GM21825 (cell line): ENCODE measurements around the gene SDC4.
A peak's percentile ranks its signal among the peaks of the same experiment; 100 is the strongest.
"Not testable (repeated sequence)": the region's sequence is repeated elsewhere in the genome, so short reads cannot be mapped to it uniquely, and the experiment has no call there.

ENCODE experiments used
- ATAC-seq: cut with Tn5 transposase; IDR thresholded peaks from one replicate; pipeline ENCODE4 v1.9.1; 2021; ENCODE audit warnings: mild to moderate bottlenecking, moderate library complexity; ENCODE audit not compliant: unreplicated experiment

The SDC4 gene

GRCh38 chr20:45365444-45365970 lies 17.3 kb upstream of the SDC4 start:
- no peak for ATAC-seq

- no peak for ATAC-seq
Measured at GRCh38 chr20:45363611-45364492, 15.6 kb upstream of the SDC4 start.

- ATAC-seq: peak; percentile 67
Measured at GRCh38 chr20:45362804-45363610, 14.8 kb upstream of the SDC4 start, which contains the start of gene SYS1. SYS1 (plus strand) TSS chr20:45363156; CDS start chr20:45363532, 376 bp downstream.

GRCh38 chr20:45361793-45362192 lies 13.6 kb upstream of the SDC4 start:
- no peak for ATAC-seq

GRCh38 chr20:45359406-45360148 lies 11.4 kb upstream of the SDC4 start:
- ATAC-seq: no peak

GRCh38 chr20:45359069-45359405 lies 10.8 kb upstream of the SDC4 start:
- no peak for ATAC-seq

GRCh38 chr20:45358282-45359068 lies 10.3 kb upstream of the SDC4 start:
- ATAC-seq: no peak

- no peak for ATAC-seq
Measured at GRCh38 chr20:45355209-45356084, 7.2 kb upstream of the SDC4 start.

GRCh38 chr20:45354423-45355208 lies 6.4 kb upstream of the SDC4 start:
- no peak for ATAC-seq

- ATAC-seq: no peak
Measured at GRCh38 chr20:45353746-45354145, 5.5 kb upstream of the SDC4 start.

GRCh38 chr20:45352729-45353128 lies 4.5 kb upstream of the SDC4 start:
- ATAC-seq: no peak

- not testable (repeated sequence) for ATAC-seq
Measured at GRCh38 chr20:45350795-45351194, 2.6 kb upstream of the SDC4 start.

- ATAC-seq: no peak
Measured at GRCh38 chr20:45350217-45350616, 2.0 kb upstream of the SDC4 start.

- no peak for ATAC-seq
Measured at GRCh38 chr20:45347297-45347935, 808 bp downstream of the SDC4 start.

- ATAC-seq: no peak
Measured at GRCh38 chr20:45346851-45347250, 1.4 kb downstream of the SDC4 start.

- ATAC-seq: no peak
Measured at GRCh38 chr20:45346291-45346718, 1.9 kb downstream of the SDC4 start.

GRCh38 chr20:45345104-45345936 lies 2.9 kb downstream of the SDC4 start:
- no peak for ATAC-seq
